Activated naive CD4-positive, alpha-beta T cell treated with anti-CD3 and anti-CD28 coated beads, Interleukin-2, amount 10 ng/mL, durations not matched to agents 5 hours and 36 hours (primary cell): ENCODE results near the gene FMNL3. TPM values are rescaled to one million over a fixed set of nuclear protein-coding genes. Genes with fewer than 3 reads are reported as not detected.

Experiments used
- total RNA-seq, 2 experiments: library from RNA; stranded (reverse); gene quantifications; one replicate each; pipeline ENCODE4 v1.2.3, GENCODE V29; 2021

FMNL3 gene, protein sequence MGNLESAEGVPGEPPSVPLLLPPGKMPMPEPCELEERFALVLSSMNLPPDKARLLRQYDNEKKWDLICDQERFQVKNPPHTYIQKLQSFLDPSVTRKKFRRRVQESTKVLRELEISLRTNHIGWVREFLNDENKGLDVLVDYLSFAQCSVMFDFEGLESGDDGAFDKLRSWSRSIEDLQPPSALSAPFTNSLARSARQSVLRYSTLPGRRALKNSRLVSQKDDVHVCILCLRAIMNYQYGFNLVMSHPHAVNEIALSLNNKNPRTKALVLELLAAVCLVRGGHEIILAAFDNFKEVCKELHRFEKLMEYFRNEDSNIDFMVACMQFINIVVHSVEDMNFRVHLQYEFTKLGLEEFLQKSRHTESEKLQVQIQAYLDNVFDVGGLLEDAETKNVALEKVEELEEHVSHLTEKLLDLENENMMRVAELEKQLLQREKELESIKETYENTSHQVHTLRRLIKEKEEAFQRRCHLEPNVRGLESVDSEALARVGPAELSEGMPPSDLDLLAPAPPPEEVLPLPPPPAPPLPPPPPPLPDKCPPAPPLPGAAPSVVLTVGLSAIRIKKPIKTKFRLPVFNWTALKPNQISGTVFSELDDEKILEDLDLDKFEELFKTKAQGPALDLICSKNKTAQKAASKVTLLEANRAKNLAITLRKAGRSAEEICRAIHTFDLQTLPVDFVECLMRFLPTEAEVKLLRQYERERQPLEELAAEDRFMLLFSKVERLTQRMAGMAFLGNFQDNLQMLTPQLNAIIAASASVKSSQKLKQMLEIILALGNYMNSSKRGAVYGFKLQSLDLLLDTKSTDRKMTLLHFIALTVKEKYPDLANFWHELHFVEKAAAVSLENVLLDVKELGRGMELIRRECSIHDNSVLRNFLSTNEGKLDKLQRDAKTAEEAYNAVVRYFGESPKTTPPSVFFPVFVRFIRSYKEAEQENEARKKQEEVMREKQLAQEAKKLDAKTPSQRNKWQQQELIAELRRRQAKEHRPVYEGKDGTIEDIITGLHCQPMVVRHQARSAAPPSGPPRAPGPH
- total RNA-seq = 10 to 100 TPM; 38.0 to 40.8 TPM

DNA sequence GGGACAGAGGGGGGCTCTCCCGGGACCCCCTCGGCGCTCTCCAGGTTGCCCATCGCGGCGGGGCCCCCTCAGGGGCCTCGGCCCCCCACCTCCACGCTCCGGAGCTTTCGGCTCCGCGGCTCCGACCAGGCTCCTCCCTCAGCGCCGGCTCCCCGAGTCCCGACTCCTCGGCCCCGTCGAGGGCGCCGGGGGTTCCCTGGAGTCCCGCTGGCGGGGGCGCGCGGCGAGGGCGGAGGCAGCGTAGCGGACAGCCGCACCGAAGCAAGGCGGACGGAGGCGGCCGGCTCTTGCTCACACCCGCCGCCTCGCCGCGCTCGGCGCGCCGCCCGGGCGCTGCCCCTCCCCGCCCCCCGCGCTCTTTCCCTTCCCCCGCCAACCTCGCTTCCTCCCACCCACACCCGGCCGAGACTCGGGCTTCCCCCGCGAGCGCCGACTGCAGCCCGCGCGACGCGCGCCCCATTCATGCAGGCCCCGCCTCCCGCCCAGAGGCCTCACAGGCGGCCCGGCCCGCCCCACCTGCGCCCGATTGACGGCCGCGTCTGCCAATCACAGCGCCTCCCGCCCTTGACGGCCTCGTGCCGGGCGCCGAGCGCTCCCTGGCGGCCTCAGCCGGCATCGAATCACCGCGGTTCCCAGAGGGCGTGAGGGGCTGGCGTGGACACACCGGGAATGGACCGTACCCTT, at the start of gene FMNL3:
FMNL3 (minus strand) TSS at position 278 of the 684 bp plus-strand sequence; CDS start at position 53, 225 bp downstream.

DNA sequence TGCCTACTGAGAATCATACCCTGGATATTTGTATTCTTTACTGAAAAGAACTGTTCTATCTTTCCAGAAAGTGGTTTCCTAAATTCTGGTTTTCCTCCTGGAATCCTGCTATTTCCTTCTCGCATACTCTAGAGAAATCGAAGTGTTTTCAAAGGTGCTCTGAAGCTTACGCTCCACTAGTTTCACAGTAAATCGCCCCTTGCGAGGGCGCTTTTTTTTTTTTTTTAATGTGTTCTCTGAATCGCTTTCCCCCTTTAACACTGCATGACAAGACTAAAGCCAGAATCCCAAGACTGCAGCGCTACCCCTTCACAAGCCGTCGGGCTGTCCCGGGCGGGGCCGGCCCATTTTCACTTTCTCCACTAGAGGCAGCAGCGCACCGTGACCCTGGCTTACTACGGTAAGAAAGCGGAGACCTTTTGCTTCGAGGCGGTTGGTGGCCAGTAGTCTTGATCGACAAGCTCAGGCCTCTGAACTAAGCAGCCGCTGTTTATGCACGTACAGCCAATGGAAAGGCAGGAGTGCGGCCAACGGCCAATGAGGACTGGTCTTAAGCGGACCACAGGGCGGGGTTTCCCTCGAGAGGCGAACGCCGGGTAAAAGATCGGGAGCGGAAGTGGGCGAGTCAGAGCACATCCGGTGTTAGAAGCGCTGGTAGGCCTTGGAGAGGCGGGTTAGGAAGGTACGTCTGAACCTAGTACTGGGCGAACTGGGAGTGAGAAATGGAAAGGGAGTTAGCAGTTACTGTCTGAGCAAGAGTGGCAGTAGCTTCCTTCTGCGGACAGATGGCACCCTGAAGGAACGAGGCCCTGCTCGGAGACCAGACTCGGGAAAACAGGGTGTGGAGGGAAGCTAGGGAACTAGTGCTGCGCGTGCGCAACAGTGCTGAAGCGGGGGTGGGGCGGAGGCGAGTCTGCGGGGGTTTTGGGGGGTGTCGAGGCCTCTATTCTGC, 34.0 kb upstream of the FMNL3 start, which contains the start of gene TMBIM6:
TMBIM6 (plus strand) TSS at position 628 of the 952 bp plus-strand sequence. CDS start 10,937 bp downstream, outside the sequence.

DNA sequence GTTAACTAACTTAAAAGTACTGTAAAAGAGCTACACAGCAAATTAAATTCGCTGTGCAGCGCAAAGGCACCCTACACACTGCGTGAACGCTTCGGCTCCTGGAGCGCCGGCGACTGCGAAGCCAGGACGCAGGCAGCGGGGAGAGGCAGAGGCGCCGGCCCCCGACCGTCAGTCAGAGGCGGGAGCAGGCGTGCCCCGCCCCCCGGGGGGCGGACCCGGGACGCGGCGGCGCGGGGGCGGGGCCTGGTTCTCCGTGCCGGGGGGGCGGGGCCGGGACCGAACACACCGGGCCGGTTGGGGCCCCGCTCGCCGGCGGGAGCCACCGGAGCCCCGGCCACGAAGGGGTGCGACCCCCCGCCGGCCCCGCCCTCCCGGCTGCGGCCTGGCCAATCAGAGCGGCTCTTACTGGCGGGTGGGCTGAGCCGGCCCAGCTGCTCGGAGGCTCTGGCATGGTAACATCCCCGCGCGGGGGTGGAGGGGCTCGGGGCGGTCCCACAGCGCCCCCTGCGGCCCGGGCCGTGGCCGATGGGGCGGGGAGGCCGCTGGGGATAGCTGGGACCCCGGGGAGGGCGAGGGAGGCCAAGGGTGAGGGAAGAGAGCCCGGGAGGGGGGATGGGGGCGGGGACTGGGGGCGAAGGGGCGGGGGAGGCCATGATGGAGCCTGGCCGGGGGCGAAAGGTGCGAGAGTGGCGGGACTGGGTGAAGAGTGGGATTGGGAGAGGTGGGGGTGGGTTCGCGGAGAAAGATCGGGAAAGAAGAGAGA, 83.9 kb downstream of the FMNL3 start, which contains the start of gene PRPF40B:
PRPF40B (plus strand) TSS at position 420 of the 763 bp plus-strand sequence; CDS start at position 450, 30 bp downstream.

DNA sequence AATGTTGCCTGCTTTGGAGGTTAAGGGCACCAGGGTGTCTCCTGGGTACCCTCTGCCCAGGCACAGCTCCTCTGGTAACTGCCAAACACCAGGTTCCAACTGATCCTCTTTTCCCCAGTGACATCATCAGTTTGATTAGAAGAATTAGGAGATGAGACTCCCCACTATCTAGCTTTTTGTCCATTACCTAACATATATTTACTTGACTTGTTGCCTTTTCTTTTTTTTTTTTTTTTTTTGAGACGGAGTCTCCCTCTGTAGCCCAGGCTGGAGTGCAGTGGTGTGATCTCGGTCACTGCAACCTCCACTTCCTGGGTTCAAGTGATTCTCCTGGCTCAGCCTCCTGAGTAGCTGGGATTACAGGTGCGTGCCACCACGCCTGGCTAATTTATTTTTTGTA, 101.7 kb downstream of the FMNL3 start, which contains the start of gene FAM186B:
FAM186B (minus strand) TSS at position 101 of the 400 bp plus-strand sequence. CDS start 162 bp downstream, outside the sequence.

Other genes starting within 250 kb of the FMNL3 start
- 1 to 10 TPM; 1.8 to 2.4 TPM for gene KCNH3, start 168.4 kb downstream of the FMNL3 start, total RNA-seq
- 10 to 100 TPM; 73.9 to 74.3 TPM for gene MCRS1, start 139.3 kb downstream of the FMNL3 start, total RNA-seq
- under 1 TPM; 0.13 to 0.19 TPM for gene FAM186B, start 101.8 kb downstream of the FMNL3 start, total RNA-seq
- gene PRPF40B, start 83.8 kb downstream of the FMNL3 start, total RNA-seq = 10 to 100 TPM; 11.3 to 13.0 TPM
- gene TMBIM6, start 34.2 kb upstream of the FMNL3 start, total RNA-seq = 100 to 1,000 TPM; 400 to 401 TPM
- gene NCKAP5L, start 121.0 kb upstream of the FMNL3 start, total RNA-seq = 1 to 10 TPM; 7.1 to 7.9 TPM
- gene BCDIN3D, start 135.7 kb upstream of the FMNL3 start, total RNA-seq = 1 to 10 TPM; 7.4 to 8.8 TPM
- gene FAIM2, start 196.5 kb upstream of the FMNL3 start, total RNA-seq = under 1 TPM in 1 of 2 experiments, not detected in 1; 0.05 TPM
- gene AQP2, start 243.3 kb upstream of the FMNL3 start, total RNA-seq = not detected